ENCODE data around the gene CFAP74. TPM values are rescaled to one million over a fixed set of nuclear protein-coding genes. Genes with fewer than 3 reads are reported as not detected.

The CFAP74 gene
- total RNA-seq, 2 donors from 2014 or later: under 0.01 TPM; not detected in 1

- 89 to 96% methylated on average over 7 to 15 of the region's 22 CpGs for WGBS, 2 donors
- Histone ChIP-seq H3K9me3 (no peaks in the 10 kb centered on the region), H3K27ac (no peak overlapping the region), H3K36me3 (replicated peaks in 1 of 2; ENCODE audit: insufficient read depth in 1 of 2, low read depth in 2 of 2) (no peaks in the 10 kb centered on the region), H3K27me3 (no peaks in the 10 kb centered on the region), H3K4me3 (no peak overlapping the region), H3K4me1 (peaks cover 62% of the 10 kb centered on the region)
- no peak for TF ChIP-seq POLR2A (IDR thresholded peaks at IDR 0.05)
- no peak for TF ChIP-seq CTCF (IDR thresholded peaks at IDR 0.05)
- DNase-seq (peak; percentile 3 to 21 (median 10)), ATAC-seq (no peak)
- intact Hi-C loops (cut with DNase I): no loop called here
Observed at GRCh38 chr1:1910651-1911331, 92.8 kb downstream of the CFAP74 start.

- intact Hi-C loops (cut with DNase I): no loop called here
- peak in 1 of 4 donors; percentile 1 for DNase-seq
- 66 to 80% methylated on average over 6 of the region's 6 CpGs for WGBS, 2 donors
- ATAC-seq: no peak
- no peaks in the 10 kb centered on the region for H3K27me3 ChIP-seq
- peaks cover 55% of the 10 kb centered on the region for H3K4me1 ChIP-seq
- no peaks in the 10 kb centered on the region for H3K9me3 ChIP-seq
- peak overlapping the region in 2 of 4 donors; percentile 91 to 95 for H3K27ac ChIP-seq
- TF ChIP-seq CTCF (IDR thresholded peaks at IDR 0.05) (no peak), POLR2A (IDR thresholded peaks at IDR 0.05) (no peak)
- no peaks in the 10 kb centered on the region for H3K36me3 ChIP-seq (replicated peaks in 1 of 2; ENCODE audit: insufficient read depth in 1 of 2, low read depth in 2 of 2)
- no peak overlapping the region for H3K4me3 ChIP-seq
Observed at GRCh38 chr1:1910033-1910465, 93.5 kb downstream of the CFAP74 start.

DNA sequence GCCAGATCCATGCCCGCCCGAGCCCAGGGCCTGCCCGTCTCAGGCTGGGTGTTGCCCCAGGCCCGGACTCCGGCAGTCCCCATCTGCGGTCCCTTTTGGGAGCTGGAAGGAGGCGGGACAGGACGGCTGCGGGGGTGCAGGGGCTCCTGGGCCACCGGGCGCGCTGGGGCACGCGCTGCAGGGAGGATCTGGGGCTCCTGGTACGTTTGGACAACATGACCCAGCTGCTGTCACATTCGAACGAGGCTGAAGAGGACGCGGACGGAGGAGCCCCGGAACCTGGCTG, 95.1 kb downstream of the CFAP74 start:
- intact Hi-C loops (cut with DNase I): no loop called here
- Histone ChIP-seq H3K4me3 (peak overlapping the region; percentile 54 to 71), H3K4me1 (peaks cover 39% of the 10 kb centered on the region), H3K9me3 (no peaks in the 10 kb centered on the region), H3K36me3 (replicated peaks in 1 of 2; ENCODE audit: insufficient read depth in 1 of 2, low read depth in 2 of 2) (no peaks in the 10 kb centered on the region), H3K27me3 (no peaks in the 10 kb centered on the region), H3K27ac (peak overlapping the region; percentile 81 to 95 (median 88))
- WGBS, 2 donors: 4% methylated on average over 21 of the region's 21 CpGs; no CpG with 5 or more reads in 1 of the 2 donors
- ATAC-seq (peak; percentile 21), DNase-seq (peak in 2 of 4 donors; percentile 43 to 52)
- TF ChIP-seq POLR2A (IDR thresholded peaks at IDR 0.05) (no peak), CTCF (IDR thresholded peaks at IDR 0.05) (no peak)

DNA sequence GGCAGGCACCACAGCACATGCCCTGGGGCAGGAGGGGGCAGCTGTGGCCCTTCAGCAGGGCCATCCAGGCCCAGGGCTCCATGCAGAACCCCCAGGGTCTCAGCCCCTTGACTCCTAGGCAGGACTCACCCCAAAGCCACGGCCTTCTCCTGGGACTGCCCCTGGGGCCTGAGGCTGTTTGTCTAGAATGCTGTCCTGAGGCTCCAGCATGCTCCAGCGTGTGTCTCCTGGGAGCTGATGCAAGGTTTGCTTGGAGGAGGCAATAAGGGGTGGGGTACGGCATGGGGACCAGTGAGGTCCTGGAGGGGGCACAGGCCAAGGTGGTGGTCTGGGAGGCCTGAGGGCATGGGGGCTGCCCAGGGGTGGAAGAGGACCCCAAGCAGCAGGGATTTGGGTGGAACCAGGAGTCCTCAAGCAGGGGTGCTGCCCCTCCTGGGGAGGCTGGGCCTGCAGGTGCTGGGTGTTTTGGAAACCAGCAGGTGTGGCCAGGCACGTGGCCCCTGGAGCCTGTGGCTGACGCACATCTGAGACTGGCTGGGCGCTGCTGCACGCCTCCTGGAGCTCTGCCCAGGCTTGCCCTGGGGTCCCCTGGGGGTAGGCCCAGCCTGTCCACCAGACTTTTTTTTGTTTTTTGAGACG, 96.4 kb downstream of the CFAP74 start:
- Histone ChIP-seq H3K27me3 (no peaks in the 10 kb centered on the region), H3K27ac (peak overlapping the region in 1 of 4 donors; percentile 18), H3K4me1 (peaks cover 39% of the 10 kb centered on the region), H3K36me3 (replicated peaks in 1 of 2; ENCODE audit: insufficient read depth in 1 of 2, low read depth in 2 of 2) (no peaks in the 10 kb centered on the region), H3K4me3 (no peak overlapping the region), H3K9me3 (no peaks in the 10 kb centered on the region)
- TF ChIP-seq CTCF (IDR thresholded peaks at IDR 0.05): no peak
- no peak for TF ChIP-seq POLR2A (IDR thresholded peaks at IDR 0.05)
- DNase-seq (peak in 3 of 4 donors; percentile 35 to 55 (median 45)), ATAC-seq (no peak)
- WGBS, 2 donors: 51 to 74% methylated on average over 6 to 7 of the region's 8 CpGs
- intact Hi-C loops (cut with DNase I): no loop called here
